PC-3 (cell line): Measurements from ENCODE around the gene CASP10. TPM values are rescaled to one million over a fixed set of nuclear protein-coding genes. Genes with fewer than 3 reads are reported as not detected.

Experiments used
- ATAC-seq: fragments of 200-7000 bp; cut with Tn5 transposase; 2 replicates; pipeline ENCODE4 v1.9.1; 2020; ENCODE audit warnings: mild to moderate bottlenecking, moderate library complexity
- BruUV-seq: library from RNA; stranded (reverse); fragments of 400-500 nt; replicated peaks from 2 replicates; lab custom pipeline; 2021; lab: Mats Ljungman, UMichigan
- CTCF ChIA-PET: fragments of 300-600 bp; sonication (Branson Sonifier 250); formaldehyde crosslinking; loops from one replicate; lab custom pipeline; 2022; ENCODE audit warnings: antibody characterized with exemption; lab: Charles Lee
- POLR2A ChIA-PET: fragments of 300-600 bp; sonication (Branson Sonifier 250); formaldehyde crosslinking; loops from one replicate; lab custom pipeline; 2022; ENCODE audit warnings: antibody characterized with exemption; ENCODE audit not compliant: unreplicated experiment; lab: Charles Lee
- DNase-seq: peaks from one replicate; pipeline ENCODE4 v3.0.0-alpha.2; 2015
- H2AFZ ChIP-seq: fragments of 300-600 bp; sonication (generic); 2 replicates; pipeline ENCODE4 v1.6.0; 2016; ENCODE audit warnings: antibody characterized with exemption, low read length
- H3F3A ChIP-seq: fragments of 300-600 bp; sonication (generic); one replicate; pipeline ENCODE4 v1.6.0; 2017; ENCODE audit warnings: antibody characterized with exemption, low read length, control low read depth, mild to moderate bottlenecking; ENCODE audit not compliant: unreplicated experiment
- H3K27ac ChIP-seq: fragments of 300-600 bp; sonication (generic); 2 replicates; pipeline ENCODE4 v1.5.1; 2016; ENCODE audit warnings: mild to moderate bottlenecking, low read length
- H3K27me3 ChIP-seq: fragments of 300-600 bp; sonication (generic); 2 replicates; pipeline ENCODE4 v1.6.1; 2016; ENCODE audit warnings: low read length, mixed read lengths
- H3K36me3 ChIP-seq: fragments of 300-600 bp; sonication (generic); 2 replicates; pipeline ENCODE4 v1.6.1; 2016; ENCODE audit warnings: low read depth, mixed run types, low read length, mixed read lengths
- H3K4me1 ChIP-seq: fragments of 300-600 bp; sonication (generic); 2 replicates; pipeline ENCODE4 v1.5.1; 2016; ENCODE audit warnings: low read length; ENCODE audit not compliant: insufficient read depth
- H3K4me2 ChIP-seq: fragments of 300-600 bp; sonication (generic); 2 replicates; pipeline ENCODE4 v1.6.0; 2016; ENCODE audit warnings: low read length
- H3K4me3 ChIP-seq: fragments of 300-600 bp; sonication (generic); 2 replicates; pipeline ENCODE4 v1.5.1; 2016; ENCODE audit warnings: mild to moderate bottlenecking, low read length, mixed read lengths
- H3K79me2 ChIP-seq: fragments of 300-600 bp; sonication (generic); 2 replicates; pipeline ENCODE4 v1.6.1; 2017; ENCODE audit warnings: low read length, mixed read lengths
- H3K9ac ChIP-seq: fragments of 300-600 bp; sonication (generic); 2 replicates; pipeline ENCODE4 v1.6.0; 2016; ENCODE audit warnings: mild to moderate bottlenecking, low read length
- H3K9me2 ChIP-seq: fragments of 300-600 bp; sonication (generic); replicated peaks from 2 replicates; pipeline ENCODE4 v1.6.1; 2016; ENCODE audit warnings: mixed run types, low read length, mixed read lengths
- H3K9me3 ChIP-seq: fragments of 300-600 bp; sonication (generic); 2 replicates; pipeline ENCODE4 v1.6.1; 2016; ENCODE audit warnings: low read length, mixed read lengths
- H4K20me1 ChIP-seq: fragments of 300-600 bp; sonication (generic); 2 replicates; pipeline ENCODE4 v1.6.1; 2016; ENCODE audit warnings: low read length, mixed read lengths
- EZH2 ChIP-seq: fragments of 300-600 bp; sonication (generic); IDR thresholded peaks from one replicate; pipeline ENCODE4 v1.6.1; 2017; ENCODE audit warnings: antibody characterized with exemption, mild to moderate bottlenecking, low read length; ENCODE audit not compliant: unreplicated experiment
- EZH2phosphoT487 ChIP-seq: fragments of 300-600 bp; sonication (generic); IDR thresholded peaks from 2 replicates; pipeline ENCODE4 v1.6.1; 2018; ENCODE audit warnings: mild to moderate bottlenecking, antibody characterized with exemption, low read length, borderline replicate concordance
- intact Hi-C: fragments of 100-400 bp; cut with micrococcal nuclease; formaldehyde crosslinking; loops from 2 replicates; pipeline ENCODE4 v1.9.0; 2023
- total RNA-seq: library from RNA; depleted of rRNA; stranded (reverse); fragments of >200 nt; gene quantifications from 2 replicates; pipeline ENCODE4 v1.2.3, GENCODE V29; 2014
- TF ChIP-seq, protein P1 (sequence below): fragments of 300-600 bp; sonication (generic); conservative IDR thresholded peaks from 2 replicates; pipeline ENCODE4 v1.5.1; 2017; ENCODE audit warnings: antibody characterized with exemption, low read depth, mild to moderate bottlenecking, low read length

Gene CASP10
- total RNA-seq, 1 experiment from 2014 or later: 4.2 TPM

DNA sequence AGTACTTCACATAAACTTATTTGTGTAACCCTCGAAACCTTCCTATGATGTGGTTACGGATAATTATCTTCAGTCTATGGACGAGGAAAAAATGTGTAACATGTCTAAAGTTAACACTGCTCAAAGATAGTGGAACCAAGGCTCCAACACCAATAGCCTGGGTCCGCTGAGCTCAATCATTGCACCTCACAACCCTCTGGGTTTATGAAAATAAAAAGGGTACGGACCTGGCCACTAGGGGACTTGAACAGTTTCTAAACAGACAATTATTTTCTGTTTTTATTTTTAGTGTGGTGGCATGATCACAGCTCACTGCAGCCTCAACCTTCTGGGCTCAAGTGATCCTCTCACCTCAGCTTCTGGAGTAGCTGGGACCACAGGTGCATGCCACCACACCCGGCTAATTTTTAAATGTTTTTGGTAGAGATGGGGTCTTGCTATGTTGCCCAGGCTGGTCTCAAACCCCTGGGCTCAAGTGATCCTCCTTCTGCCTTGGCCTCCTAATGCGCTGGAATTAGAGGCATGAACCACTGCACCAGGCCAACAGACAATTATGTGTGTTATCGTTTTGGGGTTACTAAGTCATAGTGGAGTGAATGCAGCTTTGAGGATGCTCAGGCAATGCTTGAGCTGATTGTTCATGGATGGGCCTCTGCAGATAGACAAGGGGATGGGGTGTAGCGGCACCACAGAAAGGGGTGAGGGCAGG, 87.5 kb downstream of the CASP10 start:
- Histone ChIP-seq H3F3A (no peaks in the 10 kb centered on the region), H3K27me3 (no peaks in the 10 kb centered on the region), H4K20me1 (no peaks in the 10 kb centered on the region), H3K9me2 (no peaks in the 10 kb centered on the region), H3K4me3 (no peak overlapping the region), H3K9ac (no peak overlapping the region), H3K79me2 (no peaks in the 10 kb centered on the region), H2AFZ (no peak overlapping the region), H3K4me1 (no peaks in the 10 kb centered on the region), H3K36me3 (peaks cover 17% of the 10 kb centered on the region), H3K4me2 (no peak overlapping the region), H3K27ac (no peak overlapping the region), H3K9me3 (no peaks in the 10 kb centered on the region)
- ChIA-PET POLR2A (no interaction called here), CTCF (interaction anchor here (0.5 kb wide), 1 partner anchor 201 kb away, joined by 7 read pairs; no protein-coding TSS in a partner anchor)
- TF ChIP-seq EZH2 (no peak), EZH2phosphoT487 (no peak)
- TF ChIP-seq, protein P1, sequence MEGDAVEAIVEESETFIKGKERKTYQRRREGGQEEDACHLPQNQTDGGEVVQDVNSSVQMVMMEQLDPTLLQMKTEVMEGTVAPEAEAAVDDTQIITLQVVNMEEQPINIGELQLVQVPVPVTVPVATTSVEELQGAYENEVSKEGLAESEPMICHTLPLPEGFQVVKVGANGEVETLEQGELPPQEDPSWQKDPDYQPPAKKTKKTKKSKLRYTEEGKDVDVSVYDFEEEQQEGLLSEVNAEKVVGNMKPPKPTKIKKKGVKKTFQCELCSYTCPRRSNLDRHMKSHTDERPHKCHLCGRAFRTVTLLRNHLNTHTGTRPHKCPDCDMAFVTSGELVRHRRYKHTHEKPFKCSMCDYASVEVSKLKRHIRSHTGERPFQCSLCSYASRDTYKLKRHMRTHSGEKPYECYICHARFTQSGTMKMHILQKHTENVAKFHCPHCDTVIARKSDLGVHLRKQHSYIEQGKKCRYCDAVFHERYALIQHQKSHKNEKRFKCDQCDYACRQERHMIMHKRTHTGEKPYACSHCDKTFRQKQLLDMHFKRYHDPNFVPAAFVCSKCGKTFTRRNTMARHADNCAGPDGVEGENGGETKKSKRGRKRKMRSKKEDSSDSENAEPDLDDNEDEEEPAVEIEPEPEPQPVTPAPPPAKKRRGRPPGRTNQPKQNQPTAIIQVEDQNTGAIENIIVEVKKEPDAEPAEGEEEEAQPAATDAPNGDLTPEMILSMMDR: no peak
- no peak for ATAC-seq
- no peak for DNase-seq
- BruUV-seq: no TSS peak
- intact Hi-C loops: no loop called here

DNA sequence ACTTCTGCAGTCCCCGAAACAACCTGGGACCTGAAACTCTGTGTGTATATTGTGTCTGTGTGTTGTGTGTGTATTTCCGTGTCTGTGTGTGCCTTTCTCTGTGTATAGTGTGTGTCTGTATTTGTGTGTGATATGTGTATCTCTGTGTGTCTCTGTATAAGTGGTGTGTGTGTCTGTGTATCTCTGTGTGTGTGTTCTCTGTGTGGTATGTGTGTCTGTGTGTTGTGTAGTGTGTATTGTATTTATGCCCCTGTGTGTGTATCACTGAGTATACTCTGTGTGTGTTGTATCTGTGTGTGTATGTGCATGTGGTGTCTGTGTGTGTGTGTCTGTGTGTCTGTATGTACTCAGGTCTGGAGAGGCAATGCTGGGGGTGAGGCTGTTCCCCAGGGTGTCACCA, 89.0 kb downstream of the CASP10 start:
- H3K4me1 ChIP-seq: no peaks in the 10 kb centered on the region
- BruUV-seq: no TSS peak
- H3K4me2 ChIP-seq: no peak overlapping the region
- ATAC-seq (no peak), DNase-seq (no peak)
- no peaks in the 10 kb centered on the region for H3F3A ChIP-seq
- H3K36me3 ChIP-seq: peaks cover 26% of the 10 kb centered on the region
- H3K9me3 ChIP-seq: no peaks in the 10 kb centered on the region
- intact Hi-C loops: no loop called here
- no peaks in the 10 kb centered on the region for H3K79me2 ChIP-seq
- no peak overlapping the region for H3K27ac ChIP-seq
- H4K20me1 ChIP-seq: no peaks in the 10 kb centered on the region
- H3K27me3 ChIP-seq: no peaks in the 10 kb centered on the region
- no peaks in the 10 kb centered on the region for H3K9me2 ChIP-seq
- no peak overlapping the region for H2AFZ ChIP-seq
- no peak overlapping the region for H3K4me3 ChIP-seq
- no peak overlapping the region for H3K9ac ChIP-seq
- POLR2A ChIA-PET: no interaction called here
- no peak for TF ChIP-seq EZH2phosphoT487
- TF ChIP-seq EZH2: no peak
- TF ChIP-seq, protein P1: no peak
- CTCF ChIA-PET: no interaction called here

DNA sequence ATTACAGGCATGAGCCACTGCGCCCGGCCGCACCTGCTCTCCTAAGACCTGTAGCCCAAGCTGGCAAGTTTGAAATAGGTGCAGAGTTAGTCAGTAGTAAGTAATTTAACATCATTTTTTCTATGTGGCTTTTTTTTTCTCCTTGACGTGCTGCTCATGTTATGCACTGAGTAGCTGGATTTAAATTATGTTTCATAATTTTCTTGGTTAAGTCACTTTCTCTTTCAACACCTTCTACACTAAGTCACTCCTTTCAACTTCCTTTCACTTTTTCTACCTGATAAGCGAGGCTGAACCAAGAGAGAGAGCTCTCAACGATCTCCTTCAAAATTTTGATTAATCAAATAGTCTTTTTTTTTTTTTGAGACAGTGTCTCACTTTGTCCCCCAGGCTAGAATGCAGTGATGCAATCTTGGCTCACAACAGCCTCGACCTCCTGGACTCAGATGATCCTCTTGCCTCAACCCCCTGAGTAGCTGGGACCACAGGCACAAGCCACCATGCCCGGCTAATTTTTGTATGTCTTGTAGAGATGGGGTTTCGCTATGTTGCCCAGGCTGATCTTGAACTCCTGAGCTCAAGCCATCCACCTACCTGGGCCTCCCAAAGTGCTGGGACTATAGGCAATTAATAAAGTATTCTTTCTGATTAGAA, 90.5 kb downstream of the CASP10 start:
- no peaks in the 10 kb centered on the region for H3K27me3 ChIP-seq
- no peak overlapping the region for H2AFZ ChIP-seq
- H3K4me3 ChIP-seq: no peak overlapping the region
- no peak overlapping the region for H3K9ac ChIP-seq
- ATAC-seq (no peak), DNase-seq (no peak)
- no peaks in the 10 kb centered on the region for H3K79me2 ChIP-seq
- ChIA-PET POLR2A (interaction anchor here (0.6 kb wide), 1 partner anchor 40 kb away, joined by 13 read pairs; no protein-coding TSS in a partner anchor), CTCF (no interaction called here)
- H3K36me3 ChIP-seq: peaks cover 33% of the 10 kb centered on the region
- intact Hi-C loops: no loop called here
- no peaks in the 10 kb centered on the region for H3K4me1 ChIP-seq
- no peaks in the 10 kb centered on the region for H3K9me2 ChIP-seq
- no peaks in the 10 kb centered on the region for H3F3A ChIP-seq
- H3K4me2 ChIP-seq: no peak overlapping the region
- H3K27ac ChIP-seq: no peak overlapping the region
- H3K9me3 ChIP-seq: no peaks in the 10 kb centered on the region
- TF ChIP-seq, protein P1: no peak
- TF ChIP-seq EZH2 (no peak), EZH2phosphoT487 (no peak)
- no peaks in the 10 kb centered on the region for H4K20me1 ChIP-seq
- BruUV-seq: no TSS peak
